Measurements from ENCODE around the gene TTBK1.

DNA sequence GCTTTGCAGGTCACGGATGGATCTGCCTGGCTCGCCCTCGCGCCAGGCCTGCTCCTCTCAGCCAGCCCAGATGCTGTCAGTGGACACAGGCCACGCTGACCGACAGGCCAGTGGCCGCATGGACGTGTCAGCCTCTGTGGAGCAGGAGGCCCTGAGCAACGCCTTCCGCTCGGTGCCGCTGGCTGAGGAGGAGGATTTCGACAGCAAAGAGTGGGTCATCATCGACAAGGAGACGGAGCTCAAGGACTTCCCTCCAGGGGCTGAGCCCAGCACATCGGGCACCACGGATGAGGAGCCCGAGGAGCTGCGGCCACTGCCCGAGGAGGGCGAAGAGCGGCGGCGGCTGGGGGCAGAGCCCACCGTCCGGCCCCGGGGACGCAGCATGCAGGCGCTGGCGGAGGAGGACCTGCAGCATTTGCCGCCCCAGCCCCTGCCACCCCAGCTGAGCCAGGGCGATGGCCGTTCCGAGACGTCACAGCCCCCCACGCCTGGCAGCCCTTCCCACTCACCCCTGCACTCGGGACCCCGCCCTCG is 19.6 kb downstream of the TTBK1 start:
- TF ChIP-seq POLR2A (IDR thresholded peaks at IDR 0.05; ENCODE audit: low read length) (no peak), GATA1 (IDR thresholded peaks at IDR 0.05; ENCODE audit: low read depth, low read length) (no peak)
